ENCODE measurements around the gene TRIP13. TPM values are rescaled to one million over a fixed set of nuclear protein-coding genes. Genes with fewer than 3 reads are reported as not detected.

Gene TRIP13
- total and polyA plus RNA-seq, 2 of the 4 experiments (the other 2 are of a cell fraction) = 17.1 to 35.5 TPM

GRCh38 chr5:965604-966344 lies 73.1 kb downstream of the TRIP13 start (continued):
- TF ChIP-seq CEBPB (IDR thresholded peaks at IDR 0.05; ENCODE audit: low read depth, low read length) = no peak

DNA sequence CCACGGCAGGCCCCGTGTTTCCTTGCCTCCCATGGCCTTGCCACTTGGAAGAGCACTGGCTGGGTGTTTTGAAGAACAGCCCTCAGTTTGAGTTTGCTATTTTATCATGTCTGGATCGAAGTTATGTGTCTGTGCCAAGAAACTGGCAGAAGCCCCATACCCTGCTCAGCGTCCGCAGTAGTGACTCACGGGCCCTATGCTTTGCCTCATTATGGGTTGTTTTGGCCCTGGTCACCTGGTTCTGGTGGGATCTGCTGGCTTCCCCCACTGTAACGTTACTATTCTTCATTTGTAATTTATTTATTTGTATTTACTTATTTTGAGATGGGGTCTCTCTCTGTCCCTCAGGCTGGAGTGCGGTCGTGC lies 73.6 kb downstream of the TRIP13 start:
- ATAC-seq (ENCODE audit: low read depth) (no peak), DNase-seq (no peak)
- no peak overlapping the region for H2AK9ac ChIP-seq (replicated peaks; ENCODE audit: low read depth, low read length, poor library complexity)
- H2BK20ac ChIP-seq (ENCODE audit: low read depth, low read length) = no peak overlapping the region
- no peaks in the 10 kb centered on the region for H3K9me1 ChIP-seq (ENCODE audit: insufficient read depth, low read length)
- no peak overlapping the region for H3K23ac ChIP-seq (ENCODE audit: low read depth, low read length)
- no TSS peak for BruUV-seq (replicated peaks)
- no peak overlapping the region for H2BK15ac ChIP-seq (ENCODE audit: low read depth, low read length)
- CTCF ChIA-PET = interaction anchor here (1.3 to 1.7 kb wide), 2 partner anchors 9 to 42 kb away, joined by 4 to 5 read pairs; no protein-coding TSS in a partner anchor
- in situ Hi-C loops (cut with MboI; ENCODE audit: low sequenced_read_pairs) = loop anchor here (25.0 kb wide), 1 partner anchor 821 kb away; the partner anchor contains the start of gene MRPL36
- no peak overlapping the region for H4K8ac ChIP-seq (ENCODE audit: low read depth in 2 of 2, low read length in 2 of 2)
- H3K4me3 ChIP-seq (ENCODE audit: insufficient read depth, low read depth, low read length) = no peak overlapping the region
- H3K4ac ChIP-seq (ENCODE audit: low read depth, low read length) = no peak overlapping the region
- POLR2A ChIA-PET (ENCODE audit: unreplicated experiment) = no interaction called here
- dilution Hi-C loops (cut with HindIII; ENCODE audit: low sequenced_read_pairs, unreplicated experiment) = no loop called here
- H2BK5ac ChIP-seq (ENCODE audit: low read depth, low read length, poor library complexity, severe bottlenecking) = no peak overlapping the region
- no peak overlapping the region for H3K27ac ChIP-seq (ENCODE audit: insufficient read depth, low read length)
- peaks cover 3% of the 10 kb centered on the region; the same call in 1 of the 2 replicates for H3K9me3 ChIP-seq (ENCODE audit: control insufficient read depth, insufficient read depth, low read length)
- no peak overlapping the region for H2BK120ac ChIP-seq (ENCODE audit: low read depth, low read length)
- H2AK5ac ChIP-seq (ENCODE audit: low read depth, low read length) = no peak overlapping the region
- peaks cover 63% of the 10 kb centered on the region for H3K27me3 ChIP-seq (ENCODE audit: control insufficient read depth, insufficient read depth, low read length)
- intact Hi-C loops (cut with micrococcal nuclease) = no loop called here
- no peak overlapping the region for H3K9ac ChIP-seq (ENCODE audit: low read depth, low read length)
- no peak overlapping the region for H4K5ac ChIP-seq (ENCODE audit: low read depth, low read length)
- H3K56ac ChIP-seq (ENCODE audit: extremely low read depth, insufficient read depth, low read length) = no peak overlapping the region
- H4K91ac ChIP-seq (ENCODE audit: insufficient read depth, low read depth, low read length) = no peak overlapping the region
- no peak overlapping the region for H3K14ac ChIP-seq (replicated peaks; ENCODE audit: low read depth, low read length)
- no peak overlapping the region for H2AFZ ChIP-seq (replicated peaks; ENCODE audit: low read length, poor library complexity)
- peaks cover 18% of the 10 kb centered on the region; the same call in 1 of the 2 replicates for H3K4me1 ChIP-seq (ENCODE audit: control insufficient read depth, insufficient read depth, low read length)
- H3K18ac ChIP-seq (ENCODE audit: low read depth, low read length) = no peak overlapping the region
- WGBS, 2 experiments (ENCODE audit: extremely low coverage in 2 of 2, insufficient read length in 1 of 2) = 72% methylated on average over 5 of the region's 9 CpGs; no CpG with 5 or more reads in 1 of the 2 experiments
- H3K79me1 ChIP-seq (ENCODE audit: low read depth in 1 of 2, low read length in 2 of 2) = no peaks in the 10 kb centered on the region
- H3K4me2 ChIP-seq (ENCODE audit: low read depth, low read length) = no peak overlapping the region
- 0 out of 2 replicates have a peak, but pooled peaks cover 3% of the 10 kb centered on the region for H4K20me1 ChIP-seq (ENCODE audit: insufficient read depth, low read length)
- no peaks in the 10 kb centered on the region for H3K36me3 ChIP-seq (ENCODE audit: control insufficient read depth, insufficient read depth, low read length)
- TF ChIP-seq SMC3 (IDR thresholded peaks at IDR 0.05; ENCODE audit: low read depth, low read length) (no peak), MAZ (IDR thresholded peaks at IDR 0.05; ENCODE audit: borderline replicate concordance, low read depth, low read length) (no peak), RFX5 (IDR thresholded peaks at IDR 0.05; ENCODE audit: low read depth, low read length) (no peak), POLR2A (IDR thresholded peaks at IDR 0.05; ENCODE audit: low read depth, low read length) (no peak), USF2 (IDR thresholded peaks at IDR 0.05; ENCODE audit: low read depth, low read length) (no peak), RAD21 (IDR thresholded peaks at IDR 0.05; ENCODE audit: low read length) (no peak), CHD1 (IDR thresholded peaks at IDR 0.05; ENCODE audit: low read depth, low read length) (no peak), MXI1 (IDR thresholded peaks at IDR 0.05; ENCODE audit: borderline replicate concordance, low read depth, low read length) (no peak), BHLHE40 (IDR thresholded peaks at IDR 0.05; ENCODE audit: low read depth, low read length) (no peak), MAFK (IDR thresholded peaks at IDR 0.05; ENCODE audit: low read depth, low read length) (no peak), RCOR1 (IDR thresholded peaks at IDR 0.05; ENCODE audit: insufficient replicate concordance, low read length) (no peak), CEBPB (IDR thresholded peaks at IDR 0.05; ENCODE audit: low read depth, low read length) (no peak)
- TF ChIP-seq, protein P1, sequence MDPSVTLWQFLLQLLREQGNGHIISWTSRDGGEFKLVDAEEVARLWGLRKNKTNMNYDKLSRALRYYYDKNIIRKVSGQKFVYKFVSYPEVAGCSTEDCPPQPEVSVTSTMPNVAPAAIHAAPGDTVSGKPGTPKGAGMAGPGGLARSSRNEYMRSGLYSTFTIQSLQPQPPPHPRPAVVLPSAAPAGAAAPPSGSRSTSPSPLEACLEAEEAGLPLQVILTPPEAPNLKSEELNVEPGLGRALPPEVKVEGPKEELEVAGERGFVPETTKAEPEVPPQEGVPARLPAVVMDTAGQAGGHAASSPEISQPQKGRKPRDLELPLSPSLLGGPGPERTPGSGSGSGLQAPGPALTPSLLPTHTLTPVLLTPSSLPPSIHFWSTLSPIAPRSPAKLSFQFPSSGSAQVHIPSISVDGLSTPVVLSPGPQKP (IDR thresholded peaks at IDR 0.05; ENCODE audit: borderline replicate concordance, low read depth, low read length) = no peak

All from IMR-90 (cell line).